Cardiac septum (tissue), 1 donor: ENCODE results near the gene B4GALT3. TPM values are rescaled to one million over a fixed set of nuclear protein-coding genes. Genes with fewer than 3 reads are reported as not detected.

Experiments
- DNase-seq: peaks from one replicate; pipeline ENCODE4 v3.0.0-alpha.2; 2020; ENCODE audit warnings: low spot score
- intact Hi-C: fragments of 100-400 bp; cut with DNase I; formaldehyde crosslinking; loops from one replicate; pipeline ENCODE4 v1.14.0; 2022
- total RNA-seq: library from RNA; stranded (reverse); fragmentation: NEBNext Ultra II Directional; extraction: Animal tissue kit (Norgen Biotek cat#: 25700); gene quantifications from one replicate; pipeline ENCODE4 v1.2.1, GENCODE V29; 2021
- donor health status: DM: no; HTN: no; CAD: no.

Gene B4GALT3
- total RNA-seq, 1 donor from 2014 or later = 22.2 TPM

DNA sequence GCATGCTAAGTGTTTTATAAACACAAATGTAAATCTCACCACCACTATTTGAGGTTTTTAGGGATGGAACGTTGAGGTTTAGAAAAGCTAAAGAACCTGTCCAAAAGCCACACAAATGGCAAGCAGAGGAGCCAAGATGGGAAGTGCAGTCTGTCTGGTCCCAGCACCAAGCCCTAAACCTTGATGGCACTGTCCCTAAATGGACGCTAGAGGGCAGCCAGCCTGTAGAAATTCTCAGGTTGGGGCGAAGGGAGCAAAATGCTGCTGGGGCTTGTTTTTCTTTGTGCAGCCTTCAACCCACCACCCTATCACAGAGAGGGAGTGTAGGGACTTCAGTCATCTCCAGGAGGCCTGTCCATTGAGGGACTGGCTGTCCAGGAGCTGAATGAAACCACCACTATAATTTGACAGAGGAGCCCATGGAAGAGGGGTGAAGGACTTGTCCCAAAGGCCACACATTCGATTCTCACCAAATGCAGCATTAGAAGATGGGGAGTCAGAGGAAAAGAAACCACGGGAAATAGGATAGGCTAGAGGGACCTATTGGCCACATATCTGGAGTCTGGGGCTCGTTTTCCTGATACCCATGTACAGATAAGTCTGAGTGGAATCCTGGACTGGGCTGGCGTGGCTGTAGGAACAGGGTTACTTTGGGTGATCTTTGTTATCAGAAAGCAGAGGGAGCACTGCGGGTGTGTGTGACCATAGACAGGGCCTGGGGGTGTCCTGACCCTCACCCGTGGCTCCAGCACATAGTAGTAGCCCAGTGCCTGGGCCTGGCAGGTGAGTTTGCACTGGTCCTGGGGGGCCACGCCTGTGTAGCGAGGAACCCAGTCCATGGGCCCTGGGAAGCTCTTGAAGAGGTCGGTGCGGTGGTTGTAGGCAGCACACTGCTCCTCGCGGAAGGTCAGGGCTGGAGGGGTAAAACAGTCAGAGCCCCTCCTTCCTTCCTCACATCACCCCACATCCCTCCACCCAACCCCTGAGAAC lies 15.5 kb upstream of the B4GALT3 start:
- intact Hi-C loops = loop anchor here (5.0 kb wide), 1 partner anchor 100 kb away; no protein-coding TSS in a partner anchor
- no peak for DNase-seq

DNA sequence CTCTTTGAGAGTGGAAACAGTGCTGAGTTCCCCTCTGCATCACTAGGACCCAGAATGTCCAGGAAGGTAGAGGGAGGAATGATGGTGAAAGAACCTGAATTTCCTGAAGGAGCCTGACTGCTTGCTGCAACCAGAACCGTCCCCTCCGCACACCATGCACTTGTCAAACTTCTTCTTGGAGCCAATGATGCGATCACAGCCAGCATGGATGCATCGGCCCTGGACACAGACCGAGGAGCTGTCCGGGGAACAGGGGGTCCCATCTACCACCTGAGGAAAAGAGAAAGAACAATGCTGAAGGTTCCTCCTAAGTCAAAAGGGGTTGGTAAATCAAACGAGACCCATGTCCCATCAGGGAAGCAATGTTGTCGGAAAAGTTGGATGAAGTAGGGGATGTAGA lies 14.7 kb upstream of the B4GALT3 start:
- intact Hi-C loops = loop anchor here (5.0 kb wide), 1 partner anchor 100 kb away; no protein-coding TSS in a partner anchor

DNA sequence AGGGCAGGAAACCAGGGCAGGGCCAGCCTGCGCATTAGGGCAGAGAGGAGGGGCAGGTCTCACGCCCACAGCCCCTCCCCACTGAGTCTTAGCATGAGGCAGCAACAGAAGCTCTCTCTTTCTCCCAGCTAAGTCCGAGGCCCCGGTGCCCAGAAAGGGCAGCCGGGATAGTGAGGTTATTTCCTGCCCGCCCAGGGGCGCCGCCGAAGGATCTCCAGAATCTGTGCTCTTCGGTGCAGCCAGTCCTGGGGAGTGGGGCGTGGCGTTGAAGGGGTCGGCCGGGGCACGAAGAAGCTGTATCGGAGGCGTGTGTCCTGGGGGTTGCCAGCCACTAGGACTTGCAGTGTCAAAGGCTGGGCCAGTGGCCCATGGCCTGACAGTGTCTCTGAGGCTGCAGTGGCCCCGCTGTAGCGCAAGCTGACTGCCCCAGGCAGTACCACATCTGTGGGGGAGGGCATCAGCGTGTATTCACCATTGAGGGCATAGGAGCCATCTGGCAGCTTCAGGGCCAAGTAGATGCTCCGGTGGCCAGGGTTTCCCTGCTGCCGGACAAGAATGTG lies 13.7 kb upstream of the B4GALT3 start:
- intact Hi-C loops = loop anchor here (5.0 kb wide), 1 partner anchor 101 kb away; no protein-coding TSS in a partner anchor
- no peak for DNase-seq

More for the DNA sequence above, 14.7 kb upstream of the B4GALT3 start:
- no peak for DNase-seq

DNA sequence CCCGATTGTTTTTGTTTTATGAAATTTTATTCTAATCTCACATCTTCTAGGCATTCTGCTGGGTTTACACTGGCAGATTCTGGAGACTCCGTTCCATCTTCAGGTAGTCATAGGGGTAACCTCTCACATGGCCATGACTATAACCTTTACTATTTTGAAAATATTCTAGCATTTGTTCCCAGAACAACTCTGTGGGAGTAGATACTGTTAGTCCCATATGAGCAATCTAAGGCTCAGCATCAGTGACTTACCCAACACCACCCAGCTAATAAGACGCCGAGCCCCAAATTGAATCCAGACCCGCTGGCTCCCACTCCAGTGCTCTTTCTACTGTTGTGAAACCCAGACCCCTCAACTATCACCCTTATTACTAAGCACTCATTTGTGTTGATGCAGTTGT lies 11.7 kb upstream of the B4GALT3 start:
- DNase-seq = no peak
- intact Hi-C loops = no loop called here

DNA sequence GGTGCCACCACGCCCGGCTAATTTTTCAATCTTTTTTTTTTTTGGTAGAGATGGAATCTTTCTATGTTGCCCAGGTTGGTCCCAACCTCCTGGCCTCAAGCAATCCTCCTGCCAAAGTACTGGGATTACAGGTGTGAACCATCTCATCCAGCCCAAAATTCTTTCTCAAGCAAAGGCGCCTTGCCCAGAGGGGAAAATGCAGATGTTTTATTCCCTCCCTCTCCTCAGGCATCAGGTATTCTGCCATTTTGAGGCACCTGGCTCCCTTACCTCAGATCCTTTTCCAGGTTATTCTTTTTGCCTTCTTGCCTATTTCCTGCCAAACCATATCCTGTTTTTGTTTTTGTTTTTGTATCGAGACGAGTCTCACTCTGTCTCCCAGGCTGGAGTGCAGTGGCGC lies 11.1 kb upstream of the B4GALT3 start:
- DNase-seq = no peak
- intact Hi-C loops = no loop called here

DNA sequence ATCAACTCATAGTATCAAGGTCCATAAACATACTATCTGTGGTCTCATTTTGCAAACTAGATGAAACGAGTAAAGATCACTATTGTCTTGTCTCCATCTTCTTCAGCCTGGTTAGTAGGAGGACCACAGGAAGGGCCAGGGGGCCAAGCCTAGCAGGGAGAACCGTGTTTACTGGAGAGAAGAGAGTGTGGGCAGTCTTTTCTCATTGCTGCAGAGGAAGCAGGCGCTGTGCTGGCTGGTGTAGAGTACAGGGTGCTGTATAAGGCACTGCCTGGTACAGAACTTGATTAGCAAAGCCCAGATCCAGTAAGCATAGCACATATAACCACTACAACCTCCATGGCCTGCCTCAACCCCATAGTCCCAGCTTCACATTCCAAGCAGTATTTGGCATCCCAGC lies 10.0 kb upstream of the B4GALT3 start:
- intact Hi-C loops = no loop called here
- no peak for DNase-seq

DNA sequence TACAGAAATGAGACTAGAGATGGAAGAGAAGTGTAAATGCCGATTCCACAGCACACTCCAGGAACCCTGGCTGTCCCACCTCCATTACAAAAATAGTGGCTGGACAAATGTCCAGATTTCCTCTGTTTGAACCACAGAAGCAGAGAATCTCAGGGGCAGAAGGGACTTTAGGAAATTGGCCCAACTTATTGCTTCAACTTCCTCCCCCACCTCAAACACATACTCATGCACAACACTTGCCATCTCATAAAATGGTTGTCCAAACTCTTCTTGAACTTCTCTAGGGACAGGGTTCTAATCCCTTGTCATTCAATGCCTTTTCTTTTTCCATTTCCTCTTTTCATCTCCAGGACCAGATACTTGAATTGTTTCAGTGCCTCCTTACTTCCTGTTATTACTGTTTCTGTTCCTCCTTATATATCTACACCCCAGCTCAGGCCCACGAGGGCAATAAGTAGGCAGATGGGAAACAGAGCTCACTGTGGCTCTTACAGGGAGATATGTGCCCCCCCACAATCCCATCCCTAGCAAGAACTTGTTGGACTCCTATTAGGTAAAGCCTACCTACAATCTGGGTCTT lies 8.5 kb upstream of the B4GALT3 start:
- intact Hi-C loops = no loop called here
- no peak for DNase-seq

DNA sequence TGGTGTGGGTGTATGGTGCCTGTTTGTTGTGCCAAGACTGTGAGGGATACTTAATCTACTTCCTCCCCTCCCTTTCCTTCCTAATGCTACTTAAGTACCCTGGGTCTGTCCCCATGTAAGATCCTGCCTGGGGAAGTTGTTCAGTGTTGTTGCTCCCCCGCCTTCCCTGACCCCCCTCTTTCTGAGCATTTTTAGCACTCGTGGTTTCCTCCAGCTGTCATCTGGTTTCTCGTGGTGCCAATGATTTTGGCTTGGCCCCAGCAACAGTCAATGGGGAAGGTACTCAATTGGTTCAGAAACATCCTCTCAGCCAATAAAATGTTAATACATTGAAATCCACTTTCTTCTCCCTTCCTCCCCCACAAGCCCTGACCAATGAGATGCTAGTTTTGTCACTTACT lies 8.0 kb upstream of the B4GALT3 start:
- intact Hi-C loops = no loop called here
- DNase-seq = no peak

DNA sequence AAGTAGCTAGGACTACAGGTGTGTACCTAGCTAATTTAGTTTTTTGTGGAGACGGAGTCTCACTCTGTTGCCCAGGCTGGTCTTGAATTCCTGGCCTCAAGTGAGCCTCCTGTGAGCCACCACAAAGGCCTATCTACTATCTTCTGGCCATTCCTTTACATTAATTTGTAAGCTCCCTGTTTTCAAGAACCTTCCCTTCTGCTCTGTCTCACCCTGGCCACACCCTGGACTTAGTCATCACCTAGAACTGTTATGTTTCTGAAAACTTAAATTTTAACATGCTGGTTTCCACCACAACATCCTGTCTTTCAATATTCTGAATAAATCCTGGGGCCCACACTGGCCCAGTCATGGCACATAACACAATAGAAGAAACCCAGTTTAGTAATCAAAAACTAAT lies 4.9 kb upstream of the B4GALT3 start:
- DNase-seq = no peak
- intact Hi-C loops = no loop called here

DNA sequence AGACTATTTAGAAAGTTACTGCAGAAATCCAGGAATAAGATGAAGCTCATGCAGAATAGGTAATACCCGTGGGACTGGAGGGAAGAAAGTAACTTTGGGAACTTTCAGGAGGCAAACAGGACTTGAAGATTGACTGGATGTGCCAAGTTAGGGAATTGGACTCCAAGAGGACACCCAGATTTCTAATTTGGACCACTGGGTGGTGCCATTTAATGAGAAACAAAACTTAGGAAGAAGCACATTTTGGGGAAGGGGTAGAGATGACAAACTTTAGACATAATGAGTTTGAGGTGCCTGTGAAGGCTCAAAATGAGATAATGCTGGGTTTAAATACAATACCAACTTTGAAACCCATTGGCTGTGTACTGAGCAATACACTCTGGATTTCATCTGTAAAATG lies 3.3 kb upstream of the B4GALT3 start:
- intact Hi-C loops = no loop called here
- no peak for DNase-seq

DNA sequence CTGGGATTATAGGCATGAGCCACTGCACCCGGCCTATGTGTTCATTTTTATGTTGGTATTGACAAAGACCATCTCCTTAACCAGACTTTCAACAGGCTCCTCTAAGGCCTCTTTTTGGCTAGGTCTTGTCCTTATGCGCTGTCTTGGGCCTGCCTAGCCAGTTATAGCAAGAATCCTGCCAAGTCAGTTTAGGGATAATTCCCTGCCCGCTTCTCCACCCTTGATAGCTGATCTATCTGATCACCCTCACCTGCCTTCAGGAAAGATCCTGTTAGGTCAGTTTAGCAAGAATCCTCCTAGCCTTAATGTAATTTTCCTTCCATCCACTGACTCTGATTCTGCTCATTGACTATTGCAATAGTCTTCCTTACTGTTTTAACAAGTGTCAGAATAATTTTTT lies 2.4 kb upstream of the B4GALT3 start:
- DNase-seq = no peak
- intact Hi-C loops = no loop called here

DNA sequence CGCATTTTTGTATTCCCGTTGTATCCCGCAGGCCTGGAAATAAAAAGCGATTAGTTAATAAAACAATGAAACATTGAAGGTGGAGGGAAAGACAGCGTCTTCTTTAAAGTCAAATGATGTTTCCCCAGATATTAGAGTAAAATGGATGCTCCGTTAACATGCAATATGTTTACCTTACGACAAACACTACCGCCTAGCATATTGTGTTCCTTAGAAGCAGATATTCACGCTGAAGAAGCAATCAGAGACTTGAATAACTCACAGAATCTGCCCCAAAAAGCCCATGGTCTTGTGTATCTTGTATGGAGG lies 583 bp upstream of the B4GALT3 start:
- intact Hi-C loops = loop anchor here (1.0 kb wide), 1 partner anchor 12 kb away; the partner anchor contains the start of gene PPOX
- DNase-seq = no peak

DNA sequence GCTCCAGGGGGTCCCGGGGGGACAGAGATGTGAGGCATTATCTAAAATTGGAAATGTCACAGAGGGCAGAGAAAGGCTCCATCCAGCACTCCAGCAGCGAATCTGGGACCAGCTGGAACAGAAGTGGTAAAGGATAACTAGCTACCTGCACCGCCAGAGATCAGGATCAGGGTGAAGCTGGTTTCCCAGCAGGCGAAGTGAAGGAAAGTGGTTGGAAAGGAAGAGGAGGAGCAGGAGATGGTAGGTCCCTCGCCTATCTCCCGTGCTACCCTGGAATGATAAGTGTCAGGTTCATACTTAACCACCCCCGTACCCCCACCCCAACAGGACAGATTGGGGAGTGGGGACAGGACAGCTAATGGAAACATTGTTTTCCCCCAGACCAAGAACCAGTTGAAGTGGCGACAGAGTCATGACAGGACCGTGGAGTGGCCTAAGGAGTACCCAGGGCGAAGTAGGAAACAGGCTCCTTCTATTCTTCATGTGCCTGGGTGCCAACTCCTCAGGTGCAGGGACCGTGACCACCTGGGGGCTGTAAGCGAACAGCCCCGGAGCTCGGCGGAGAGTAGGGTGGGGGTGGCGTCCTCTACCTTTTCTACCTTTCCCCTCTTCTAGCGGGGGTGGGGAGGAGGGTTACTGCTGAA lies 717 bp downstream of the B4GALT3 start:
- intact Hi-C loops = loop anchor here (1.0 kb wide), 1 partner anchor 10 kb away; the partner anchor contains the start of gene PPOX
- no peak for DNase-seq

DNA sequence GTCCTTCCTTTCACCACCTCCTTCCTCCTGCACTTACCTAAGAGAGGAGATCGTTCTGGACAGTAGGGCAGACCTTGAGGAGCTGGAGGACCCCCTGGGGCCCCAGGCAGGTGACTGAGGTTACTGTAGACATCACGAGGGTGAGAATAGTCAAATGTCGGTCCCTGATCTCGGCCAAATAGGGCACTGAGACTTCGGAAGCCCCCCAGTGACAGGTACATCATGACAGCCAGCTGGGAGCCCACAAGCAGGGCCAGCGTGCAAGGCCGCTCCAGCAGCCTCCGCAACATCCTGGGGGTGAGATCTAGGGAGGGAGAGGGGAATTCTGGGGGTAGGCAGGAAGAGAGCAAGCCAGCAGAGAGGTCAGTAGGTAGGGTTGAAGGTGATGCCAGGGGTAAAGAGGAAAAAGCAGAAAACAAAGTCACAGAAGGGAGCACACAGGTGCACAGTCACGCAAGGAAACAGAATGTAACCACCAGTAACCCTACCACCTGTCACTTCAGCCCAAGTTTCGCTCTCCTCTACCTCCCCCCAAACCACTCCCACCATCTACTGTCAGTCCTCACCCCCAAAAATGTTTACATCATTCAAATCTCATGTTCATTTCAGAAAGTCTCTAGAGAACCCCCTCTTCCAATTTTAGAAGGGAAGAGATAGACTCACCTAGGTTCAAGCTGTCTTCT lies 1.4 kb downstream of the B4GALT3 start:
- DNase-seq = no peak
- intact Hi-C loops = no loop called here

DNA sequence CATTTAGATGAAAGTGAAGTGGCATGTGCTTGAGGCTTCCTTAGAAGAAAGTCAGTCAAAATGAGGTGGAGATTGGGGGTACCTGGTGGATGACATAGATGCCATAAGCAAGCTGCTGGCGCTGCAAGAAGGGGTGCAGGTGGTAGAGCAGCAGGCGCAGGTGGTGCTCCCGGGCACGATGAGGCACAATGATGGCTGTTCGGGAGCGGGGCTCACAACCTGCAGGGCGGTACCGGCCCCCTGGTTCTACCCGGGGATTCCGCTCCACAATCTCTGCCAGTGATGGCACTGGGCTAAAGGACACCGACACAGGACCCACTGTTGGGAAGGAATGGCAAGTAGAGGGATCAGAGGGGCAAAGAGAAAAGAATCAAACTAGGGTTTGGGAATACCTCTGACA lies 2.4 kb downstream of the B4GALT3 start:
- intact Hi-C loops = no loop called here

DNA sequence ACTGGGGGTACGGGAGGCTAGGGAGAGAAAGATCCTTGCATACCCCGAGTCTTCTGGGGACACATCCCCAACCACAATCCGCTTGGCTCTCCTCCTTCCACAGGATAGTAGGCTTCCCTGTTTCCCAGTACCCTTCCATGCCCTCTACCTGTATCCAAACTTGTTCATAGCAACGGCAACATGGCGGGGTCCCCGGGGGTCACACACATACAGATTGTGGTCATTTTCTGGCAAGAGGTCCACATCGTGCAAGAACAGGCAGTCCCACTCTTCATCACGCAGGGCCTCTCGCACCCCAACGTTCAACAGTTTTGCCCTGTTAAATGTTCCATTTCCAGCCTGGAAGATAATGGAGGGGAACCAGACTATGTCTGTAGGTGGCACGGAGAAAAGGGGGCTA lies 3.6 kb downstream of the B4GALT3 start:
- DNase-seq = no peak

More for the DNA sequence above, 2.4 kb downstream of the B4GALT3 start:
- no peak for DNase-seq

DNA sequence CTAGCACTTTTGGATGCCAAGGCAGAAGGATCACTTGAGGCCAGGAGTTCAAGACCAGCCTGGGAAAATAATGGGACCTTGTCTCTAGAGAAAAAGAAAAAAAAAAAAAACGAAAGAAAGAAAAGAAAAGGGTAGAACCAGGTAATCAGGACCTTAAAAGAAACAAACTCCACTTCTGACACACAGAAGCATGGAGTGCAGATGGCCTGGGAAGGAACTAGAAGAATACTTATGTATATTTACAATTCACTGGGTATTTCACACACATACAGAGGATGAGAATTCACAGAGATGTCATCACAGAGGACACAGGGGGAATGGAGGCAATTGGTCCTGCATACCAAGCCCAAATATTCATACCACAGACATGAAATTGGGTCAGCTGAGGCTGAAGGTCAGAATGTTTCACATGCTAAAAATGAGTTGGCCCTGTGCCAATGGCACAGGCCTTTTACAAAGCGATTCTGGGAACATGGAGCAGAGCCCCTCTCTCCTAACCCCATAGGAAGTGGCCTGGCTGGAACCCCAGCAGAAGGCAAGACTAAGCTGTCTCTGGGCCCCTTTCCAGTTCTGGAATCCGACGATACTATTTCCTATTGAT lies 4.4 kb downstream of the B4GALT3 start:
- DNase-seq = no peak
- intact Hi-C loops = no loop called here

More for the DNA sequence above, 3.6 kb downstream of the B4GALT3 start:
- intact Hi-C loops = no loop called here

DNA sequence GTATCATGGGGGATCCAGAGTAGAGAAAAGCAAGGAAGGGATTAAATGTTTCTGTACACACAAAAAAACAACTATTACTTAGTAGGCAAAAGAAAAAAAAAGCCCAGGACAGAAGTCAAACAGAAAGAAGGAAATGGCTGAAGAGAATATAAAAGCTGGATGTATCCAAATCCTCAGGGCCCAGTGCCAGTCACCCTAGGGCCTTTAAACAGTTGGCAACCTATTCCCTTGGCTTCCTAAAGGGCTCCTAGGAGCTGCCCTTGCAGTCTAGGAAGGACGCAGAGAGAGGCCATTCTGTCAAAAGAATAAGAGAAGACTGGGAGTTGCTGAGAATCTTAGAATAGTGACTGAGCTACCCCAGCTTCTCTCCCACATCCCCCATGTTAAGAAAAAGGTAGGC lies 5.0 kb downstream of the B4GALT3 start:
- intact Hi-C loops = no loop called here
- no peak for DNase-seq

DNA sequence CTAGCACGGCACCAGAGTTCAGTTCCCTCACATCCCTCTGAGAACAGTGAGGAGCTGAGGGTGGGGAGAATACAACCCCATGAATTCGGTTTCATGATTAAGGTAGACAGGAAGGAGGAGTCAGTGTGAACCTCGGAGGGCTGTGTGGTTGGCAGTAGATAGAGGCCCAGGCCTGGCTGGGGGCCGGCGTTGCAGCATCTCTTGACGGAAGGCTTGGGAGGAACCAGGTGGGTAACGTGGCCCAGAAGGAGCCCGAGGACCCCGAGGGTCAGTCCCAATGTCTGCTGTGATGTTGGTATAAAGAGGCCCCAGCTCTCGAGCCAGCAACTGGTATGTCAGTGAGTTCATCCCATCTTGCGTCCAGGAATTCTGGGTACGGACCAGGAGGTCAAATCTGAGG lies 5.6 kb downstream of the B4GALT3 start:
- intact Hi-C loops = no loop called here
- no peak for DNase-seq
